Lower lobe of right lung (tissue), 2 donors: ENCODE results near the gene CCDC179. TPM values are rescaled to one million over a fixed set of nuclear protein-coding genes. Genes with fewer than 3 reads are reported as not detected.

ENCODE experiments used
- ATAC-seq, 2 donors: fragments of 200-7000 bp; cut with Tn5 transposase; one replicate each; pipeline ENCODE4 v1.9.1; 2020 to 2022; ENCODE audit warnings: mild to moderate bottlenecking in 2 of 2, moderate library complexity in 2 of 2
- DNase-seq: peaks from one replicate; pipeline ENCODE4 v3.0.0-alpha.2; 2020
- H3K27ac ChIP-seq: fragments of 200-600 bp; one replicate; pipeline ENCODE4 v1.8.0; 2022
- H3K27me3 ChIP-seq: fragments of 200-600 bp; one replicate; pipeline ENCODE4 v1.8.0; 2022; ENCODE audit warnings: low read depth
- H3K36me3 ChIP-seq: fragments of 200-600 bp; one replicate; pipeline ENCODE4 v1.8.0; 2022; ENCODE audit warnings: mild to moderate bottlenecking
- H3K4me1 ChIP-seq: fragments of 200-600 bp; one replicate; pipeline ENCODE4 v1.8.0; 2022
- H3K4me3 ChIP-seq: fragments of 200-600 bp; one replicate; pipeline ENCODE4 v1.8.0; 2022; ENCODE audit warnings: mild to moderate bottlenecking
- H3K9me3 ChIP-seq: fragments of 200-600 bp; one replicate; pipeline ENCODE4 v1.8.0; 2022
- intact Hi-C: fragments of 100-400 bp; cut with DNase I; formaldehyde crosslinking; loops from one replicate; pipeline ENCODE4 v1.11.0; 2022
- total RNA-seq: library from RNA; stranded (reverse); fragmentation: NEBNext Ultra II Directional; extraction: Animal tissue kit (Norgen Biotek cat#: 25700); gene quantifications from one replicate; pipeline ENCODE4 v1.2.1, GENCODE V29; 2021
- TF ChIP-seq, protein P1 (sequence below): fragments of 200-600 bp; IDR thresholded peaks from one replicate; pipeline ENCODE4 v1.8.0; 2022; ENCODE audit warnings: antibody characterized with exemption, mild to moderate bottlenecking
- donor health status: DM: no; HTN: yes; CAD: no; lungs with severe emphysema.

CCDC179 gene
- total RNA-seq, 1 donor from 2014 or later = not detected

DNA sequence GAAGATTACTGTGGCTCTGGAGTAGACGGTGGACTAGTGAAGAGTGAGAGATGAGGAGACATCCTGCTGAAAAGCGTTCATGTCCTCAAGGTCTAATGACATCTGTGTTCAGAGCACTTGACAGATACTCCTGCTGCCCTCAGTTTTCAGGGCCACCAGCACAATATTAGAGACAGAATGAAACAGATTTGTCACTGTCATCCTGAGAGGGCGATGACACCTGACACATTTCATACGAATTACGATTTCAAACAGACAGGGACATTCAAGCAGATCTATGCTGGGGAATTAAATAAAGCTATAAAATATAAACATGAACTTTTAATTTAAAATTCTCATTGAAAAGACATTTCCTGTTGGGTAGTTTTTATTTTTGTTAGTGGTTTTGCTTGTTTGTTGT lies 59.8 kb downstream of the CCDC179 start:
- no peak overlapping the region for H3K27ac ChIP-seq

DNA sequence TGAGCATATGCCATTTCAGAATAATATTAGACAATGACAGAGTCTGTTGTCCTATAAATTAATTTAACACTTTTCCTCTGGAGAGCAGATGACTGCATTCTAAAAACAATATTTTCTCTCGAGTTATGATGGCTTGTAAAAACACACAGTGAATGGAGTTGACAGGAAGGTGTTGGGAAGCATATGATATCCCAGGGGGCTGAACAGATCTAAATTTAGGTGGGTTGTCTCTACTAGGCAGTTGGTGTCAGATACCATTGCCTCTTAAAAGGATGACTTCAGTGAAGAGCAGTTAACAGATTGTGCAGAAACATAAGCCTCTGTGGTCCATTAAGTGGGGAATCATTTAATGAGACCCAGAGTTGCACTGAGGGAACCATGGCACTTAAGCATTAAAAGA lies 61.4 kb downstream of the CCDC179 start:
- Histone ChIP-seq H3K27ac (no peak overlapping the region), H3K36me3 (no peaks in the 10 kb centered on the region), H3K4me1 (no peaks in the 10 kb centered on the region), H3K4me3 (no peak overlapping the region), H3K9me3 (no peaks in the 10 kb centered on the region), H3K27me3 (no peaks in the 10 kb centered on the region)
- DNase-seq (no peak), ATAC-seq (no peak)
- intact Hi-C loops = no loop called here
- TF ChIP-seq, protein P1, sequence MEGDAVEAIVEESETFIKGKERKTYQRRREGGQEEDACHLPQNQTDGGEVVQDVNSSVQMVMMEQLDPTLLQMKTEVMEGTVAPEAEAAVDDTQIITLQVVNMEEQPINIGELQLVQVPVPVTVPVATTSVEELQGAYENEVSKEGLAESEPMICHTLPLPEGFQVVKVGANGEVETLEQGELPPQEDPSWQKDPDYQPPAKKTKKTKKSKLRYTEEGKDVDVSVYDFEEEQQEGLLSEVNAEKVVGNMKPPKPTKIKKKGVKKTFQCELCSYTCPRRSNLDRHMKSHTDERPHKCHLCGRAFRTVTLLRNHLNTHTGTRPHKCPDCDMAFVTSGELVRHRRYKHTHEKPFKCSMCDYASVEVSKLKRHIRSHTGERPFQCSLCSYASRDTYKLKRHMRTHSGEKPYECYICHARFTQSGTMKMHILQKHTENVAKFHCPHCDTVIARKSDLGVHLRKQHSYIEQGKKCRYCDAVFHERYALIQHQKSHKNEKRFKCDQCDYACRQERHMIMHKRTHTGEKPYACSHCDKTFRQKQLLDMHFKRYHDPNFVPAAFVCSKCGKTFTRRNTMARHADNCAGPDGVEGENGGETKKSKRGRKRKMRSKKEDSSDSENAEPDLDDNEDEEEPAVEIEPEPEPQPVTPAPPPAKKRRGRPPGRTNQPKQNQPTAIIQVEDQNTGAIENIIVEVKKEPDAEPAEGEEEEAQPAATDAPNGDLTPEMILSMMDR = no peak

More for the DNA sequence above, 59.8 kb downstream of the CCDC179 start:
- Histone ChIP-seq H3K27me3 (no peaks in the 10 kb centered on the region), H3K4me3 (no peak overlapping the region), H3K4me1 (no peaks in the 10 kb centered on the region), H3K9me3 (no peaks in the 10 kb centered on the region), H3K36me3 (no peaks in the 10 kb centered on the region)
- TF ChIP-seq, protein P1 = no peak
- no peak for DNase-seq
- no peak for ATAC-seq
- intact Hi-C loops = no loop called here

DNA sequence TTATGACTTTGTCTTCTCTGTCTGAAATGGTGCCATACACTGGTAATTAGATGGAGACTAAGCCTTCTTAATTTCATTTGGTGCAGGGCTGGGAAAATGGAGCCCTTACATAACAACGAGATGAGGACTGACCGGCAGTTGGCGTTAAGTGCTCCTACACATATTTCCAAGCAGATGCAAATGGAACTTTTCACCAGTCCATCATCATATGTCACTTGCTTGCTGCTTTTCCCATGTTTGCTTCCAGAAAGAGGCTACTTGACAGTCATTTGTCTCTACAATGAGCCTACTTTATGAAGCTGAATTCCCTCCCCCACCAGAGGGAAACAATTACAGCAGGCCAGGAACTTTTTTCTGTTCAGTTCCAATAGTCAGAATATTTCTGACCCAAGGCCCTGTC lies 63.2 kb downstream of the CCDC179 start:
- DNase-seq (no peak), ATAC-seq (no peak)
- Histone ChIP-seq H3K27ac (no peak overlapping the region), H3K9me3 (no peaks in the 10 kb centered on the region), H3K4me3 (no peak overlapping the region), H3K4me1 (no peaks in the 10 kb centered on the region), H3K36me3 (no peaks in the 10 kb centered on the region), H3K27me3 (no peaks in the 10 kb centered on the region)
- TF ChIP-seq, protein P1 = no peak
- intact Hi-C loops = no loop called here

Other genes starting within 250 kb of the CCDC179 start
- gene FANCF, start 234.7 kb downstream of the CCDC179 start, total RNA-seq = 8.6 TPM
- gene GAS2, start 193.9 kb downstream of the CCDC179 start, total RNA-seq = 2.6 TPM
- gene SVIP, start 30.7 kb downstream of the CCDC179 start, total RNA-seq = 27.1 TPM